Esophagus squamous epithelium (tissue), 5 donors: ENCODE measurements around the gene KIRREL1. TPM values are rescaled to one million over a fixed set of nuclear protein-coding genes. Genes with fewer than 3 reads are reported as not detected.

Experiments used
- DNase-seq: peaks from one replicate; lab custom pipeline; 2025; lab: John Stamatoyannopoulos, UW
- H3K27ac ChIP-seq, 4 donors: fragments of 200-600 bp; sonication (generic); one replicate each; pipeline ENCODE4 v1.5.1; 2016 to 2019; ENCODE audit warnings: mild to moderate bottlenecking in 1 of 4
- H3K27me3 ChIP-seq, 4 donors: fragments of 200-600 bp; sonication (generic); 1 replicate in 3 of 4; 2 replicates in 1 of 4; pipeline versions ENCODE4 v1.5.1 to v1.6.0; 2017 to 2021; ENCODE audit warnings: antibody characterized with exemption in 1 of 4
- H3K36me3 ChIP-seq, 3 donors: fragments of 200-600 bp; sonication (generic); one replicate each; pipeline ENCODE4 v1.5.1; 2016 to 2019
- H3K4me1 ChIP-seq, 3 donors: fragments of 200-600 bp; sonication (generic); one replicate each; pipeline ENCODE4 v1.5.1; 2017 to 2019
- H3K4me3 ChIP-seq, 4 donors: fragments of 200-600 bp; sonication (generic); 1 replicate in 3 of 4; 2 replicates in 1 of 4; pipeline ENCODE4 v1.5.1; 2016 to 2019; ENCODE audit warnings: mild to moderate bottlenecking in 2 of 4, moderate library complexity in 1 of 4
- H3K9me3 ChIP-seq, 3 donors: fragments of 200-600 bp; sonication (generic); one replicate each; pipeline ENCODE4 v1.5.1; 2016 to 2019
- POLR2A ChIP-seq, 4 donors: fragments of 450-650 bp; IDR thresholded peaks; one replicate each; pipeline ENCODE4 v1.6.1; 2017; ENCODE audit warnings: antibody characterized with exemption in 4 of 4, mild to moderate bottlenecking in 4 of 4, moderate library complexity in 3 of 4
- WGBS, 2 donors: methylation state at CpG; one replicate each; pipeline ENCODE4 v1.1.5; 2018; 5-methylcytosine and 5-hydroxymethylcytosine counted together
- intact Hi-C: fragments of 100-400 bp; cut with DNase I; formaldehyde crosslinking; loops from one replicate; pipeline ENCODE4 v1.15.0; 2022
- total RNA-seq, 4 donors: library from RNA; depleted of rRNA; stranded (reverse); fragments of >200 nt; gene quantifications; one replicate each; pipeline ENCODE4 v1.1.0, GENCODE V29; 2016
- TF ChIP-seq, protein P1 (sequence below), 6 experiments: fragments of 450-650 bp in 4 of 6; fragments of 200-600 bp in 2 of 6; sonication (generic) in 2 of 6; IDR thresholded peaks; one replicate each; pipeline ENCODE4 v1.5.1; 2016 to 2019; ENCODE audit warnings: antibody characterized with exemption in 6 of 6, mild to moderate bottlenecking in 4 of 6, moderate library complexity in 4 of 6
- donor health status: DM: yes; HTN: yes; CAD: no.

KIRREL1 gene
- total RNA-seq, 4 donors from 2014 or later: 3.6 to 18.9 (median 15.2) TPM

DNA sequence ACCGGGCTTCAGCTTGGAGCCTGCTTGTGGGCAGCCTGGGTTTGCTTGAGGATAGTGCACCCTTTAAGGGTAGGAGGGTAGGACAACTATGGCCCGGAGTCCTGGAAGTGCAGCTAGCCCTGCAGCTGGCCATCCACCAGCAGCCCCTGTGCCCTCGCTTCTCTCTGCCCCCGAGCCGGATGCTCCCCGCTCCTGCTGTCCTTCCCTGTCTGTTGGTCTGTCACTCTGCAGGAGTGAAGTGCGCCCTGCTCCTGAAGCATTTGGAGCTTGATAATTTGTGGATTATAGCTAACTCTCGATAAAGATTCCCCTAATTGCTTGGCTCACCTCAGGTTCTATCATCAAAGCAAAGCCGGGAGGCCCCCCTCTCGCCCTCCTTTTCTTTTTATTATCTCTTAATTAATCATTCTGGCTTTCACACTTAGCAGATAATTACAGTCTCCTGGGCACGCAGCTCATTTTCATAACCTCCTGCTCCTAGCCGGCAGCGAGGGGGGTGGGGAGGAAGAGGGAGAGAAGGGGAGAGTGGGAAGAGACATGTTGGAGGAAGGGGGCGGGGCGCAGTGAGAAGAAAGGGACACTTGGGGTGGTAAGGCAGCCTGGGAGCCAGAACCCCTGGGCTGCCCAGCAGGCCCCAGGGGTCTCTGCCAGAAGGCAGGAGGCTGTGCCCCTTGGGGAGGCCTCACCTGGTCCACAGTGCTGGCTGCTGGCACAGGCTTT, 14.4 kb downstream of the KIRREL1 start:
- no peak for DNase-seq
- Histone ChIP-seq H3K9me3 (no peaks in the 10 kb centered on the region), H3K27ac (peak overlapping the region; percentile 81 to 93 (median 88)), H3K4me1 (peaks cover 42 to 98% (median 82%) of the 10 kb centered on the region in 3 donors), H3K27me3 (no peaks in the 10 kb centered on the region), H3K4me3 (peak overlapping the region in 1 of 4 donors; percentile 0), H3K36me3 (no peaks in the 10 kb centered on the region)
- 18 to 25% methylated on average over 9 to 12 of the region's 15 CpGs for WGBS, 2 donors
- TF ChIP-seq POLR2A (IDR thresholded peaks at IDR 0.05): no peak
- TF ChIP-seq, protein P1, sequence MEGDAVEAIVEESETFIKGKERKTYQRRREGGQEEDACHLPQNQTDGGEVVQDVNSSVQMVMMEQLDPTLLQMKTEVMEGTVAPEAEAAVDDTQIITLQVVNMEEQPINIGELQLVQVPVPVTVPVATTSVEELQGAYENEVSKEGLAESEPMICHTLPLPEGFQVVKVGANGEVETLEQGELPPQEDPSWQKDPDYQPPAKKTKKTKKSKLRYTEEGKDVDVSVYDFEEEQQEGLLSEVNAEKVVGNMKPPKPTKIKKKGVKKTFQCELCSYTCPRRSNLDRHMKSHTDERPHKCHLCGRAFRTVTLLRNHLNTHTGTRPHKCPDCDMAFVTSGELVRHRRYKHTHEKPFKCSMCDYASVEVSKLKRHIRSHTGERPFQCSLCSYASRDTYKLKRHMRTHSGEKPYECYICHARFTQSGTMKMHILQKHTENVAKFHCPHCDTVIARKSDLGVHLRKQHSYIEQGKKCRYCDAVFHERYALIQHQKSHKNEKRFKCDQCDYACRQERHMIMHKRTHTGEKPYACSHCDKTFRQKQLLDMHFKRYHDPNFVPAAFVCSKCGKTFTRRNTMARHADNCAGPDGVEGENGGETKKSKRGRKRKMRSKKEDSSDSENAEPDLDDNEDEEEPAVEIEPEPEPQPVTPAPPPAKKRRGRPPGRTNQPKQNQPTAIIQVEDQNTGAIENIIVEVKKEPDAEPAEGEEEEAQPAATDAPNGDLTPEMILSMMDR (IDR thresholded peaks at IDR 0.05): no peak
- intact Hi-C loops: no loop called here

- no peaks in the 10 kb centered on the region for H3K9me3 ChIP-seq
- TF ChIP-seq POLR2A (IDR thresholded peaks at IDR 0.05): no peak
- TF ChIP-seq, protein P1 (IDR thresholded peaks at IDR 0.05): no peak
- peak overlapping the region; percentile 81 to 93 (median 88) for H3K27ac ChIP-seq
- no peaks in the 10 kb centered on the region for H3K27me3 ChIP-seq
- WGBS, 2 donors: 28 to 36% methylated on average over 5 to 6 of the region's 6 CpGs
- peaks cover 35 to 98% (median 80%) of the 10 kb centered on the region in 3 donors for H3K4me1 ChIP-seq
- no peak for DNase-seq
- no peaks in the 10 kb centered on the region for H3K36me3 ChIP-seq
- intact Hi-C loops: no loop called here
- H3K4me3 ChIP-seq: no peak overlapping the region
These were observed 15.2 kb downstream of the KIRREL1 start for GRCh38 chr1:158008630-158009029.

DNA sequence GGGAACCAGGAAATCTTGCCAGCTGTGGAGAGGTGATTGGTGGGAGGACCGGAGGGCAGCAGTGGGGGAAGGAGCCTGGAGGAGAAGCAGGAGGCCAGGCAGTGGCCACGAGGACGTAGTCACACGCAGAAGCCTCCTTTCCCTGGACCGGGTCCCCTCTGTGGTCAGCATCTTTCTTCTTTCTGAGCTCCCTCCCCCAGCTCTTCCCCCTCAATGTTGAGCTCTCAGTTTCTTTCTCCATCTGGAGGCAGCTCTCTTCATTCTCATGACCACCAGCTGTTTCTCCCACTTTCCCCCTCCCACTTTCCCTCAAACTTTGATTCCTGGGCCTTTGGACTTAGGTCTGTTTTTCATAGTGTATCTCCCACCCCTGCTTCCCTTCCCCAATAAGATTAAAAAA, 18.3 kb downstream of the KIRREL1 start:
- DNase-seq: no peak
- no peaks in the 10 kb centered on the region for H3K9me3 ChIP-seq
- peak overlapping the region in 1 of 4 donors; percentile 37 for H3K4me3 ChIP-seq
- no peaks in the 10 kb centered on the region for H3K36me3 ChIP-seq
- no peaks in the 10 kb centered on the region for H3K27me3 ChIP-seq
- 50 to 51% methylated on average over 5 of the region's 5 CpGs for WGBS, 2 donors
- peaks cover 31 to 98% (median 73%) of the 10 kb centered on the region in 3 donors for H3K4me1 ChIP-seq
- H3K27ac ChIP-seq: peak overlapping the region; percentile 81 to 93 (median 88)
- intact Hi-C loops: no loop called here
- TF ChIP-seq, protein P1 (IDR thresholded peaks at IDR 0.05): no peak

GRCh38 chr1:158013840-158014730, 20.6 kb downstream of the KIRREL1 start:
- peak overlapping the region in 3 of 4 donors; percentile 49 to 93 (median 59) for H3K27ac ChIP-seq
- no peaks in the 10 kb centered on the region for H3K36me3 ChIP-seq
- intact Hi-C loops: no loop called here
- DNase-seq: no peak
- no peaks in the 10 kb centered on the region for H3K27me3 ChIP-seq
- no peaks in the 10 kb centered on the region for H3K9me3 ChIP-seq
- H3K4me1 ChIP-seq: peaks cover 19 to 98% (median 72%) of the 10 kb centered on the region in 3 donors
- TF ChIP-seq, protein P1 (IDR thresholded peaks at IDR 0.05): no peak
- TF ChIP-seq POLR2A (IDR thresholded peaks at IDR 0.05): no peak
- WGBS, 2 donors: 55 to 75% methylated on average over 10 to 11 of the region's 12 CpGs
- no peak overlapping the region for H3K4me3 ChIP-seq
